ENCODE measurements around the gene BEST3. TPM values are rescaled to one million over a fixed set of nuclear protein-coding genes. Genes with fewer than 3 reads are reported as not detected.

The BEST3 gene
- total and polyA plus RNA-seq, 2 experiments from 2014 or later, result not detected

GRCh38 chr12:69686731-69687130 is 12.4 kb downstream of the BEST3 start:
- Histone ChIP-seq H3K79me2 (replicated peaks; ENCODE audit: insufficient read depth) (no peaks in the 10 kb centered on the region), H3K4me1 (ENCODE audit: insufficient read depth) (peaks cover 23% of the 10 kb centered on the region)

More at GRCh38 chr12:69686731-69687130, 12.4 kb downstream of the BEST3 start:
- H3K27me3 Mint-ChIP-seq (ENCODE audit: insufficient read depth, low read depth, poor library complexity), result no peaks in the 10 kb centered on the region
- Histone ChIP-seq H3K36me3 (ENCODE audit: insufficient read depth) (no peaks in the 10 kb centered on the region), H3F3A (replicated peaks; ENCODE audit: low read depth) (peaks cover 5% of the 10 kb centered on the region; the same call in 1 of the 2 replicates), H4K20me1 (replicated peaks; ENCODE audit: insufficient read depth) (no peaks in the 10 kb centered on the region), H3K27me3 (ENCODE audit: insufficient read depth) (no peaks in the 10 kb centered on the region), H3K4me3 (no peak overlapping the region), H3K4me2 (no peak overlapping the region), H3K9me2 (ENCODE audit: insufficient read depth) (no peaks in the 10 kb centered on the region), H3K27ac (ENCODE audit: low read depth) (no peak overlapping the region), H2AFZ (no peak overlapping the region)
- TF ChIP-seq NANOG (IDR thresholded peaks at IDR 0.05; ENCODE audit: borderline replicate concordance) (no peak), ZNF462 (CRISPR knock-in tag; IDR thresholded peaks at IDR 0.05) (no peak), ETS1 (IDR thresholded peaks at IDR 0.05) (no peak), CTCF (conservative IDR thresholded peaks at IDR 0.05; ENCODE audit: low read depth in 2 of 2) (no peak), STAT1 (IDR thresholded peaks at IDR 0.05; ENCODE audit: unreplicated experiment) (no peak), POLR2AphosphoS5 (IDR thresholded peaks at IDR 0.05; ENCODE audit: low read depth) (no peak), ZNF331 (CRISPR knock-in tag; IDR thresholded peaks at IDR 0.05; ENCODE audit: low read depth) (no peak), EZH2phosphoT487 (IDR thresholded peaks at IDR 0.05; ENCODE audit: unreplicated experiment) (no peak), CREB1 (CRISPR knock-in tag; IDR thresholded peaks at IDR 0.05; ENCODE audit: low read depth) (no peak), JUNB (IDR thresholded peaks at IDR 0.05; ENCODE audit: unreplicated experiment) (no peak), REST (IDR thresholded peaks at IDR 0.05; ENCODE audit: unreplicated experiment) (no peak), EZH2 (IDR thresholded peaks at IDR 0.05; ENCODE audit: low read depth, unreplicated experiment) (no peak), ZNF114 (CRISPR knock-in tag; IDR thresholded peaks at IDR 0.05) (no peak)
- H3K36me3 Mint-ChIP-seq (ENCODE audit: low read depth), result no peaks in the 10 kb centered on the region
- H3K4me1 Mint-ChIP-seq, result peaks cover 39% of the 10 kb centered on the region
- no peak overlapping the region for H3K4me3 Mint-ChIP-seq
- H3K27ac Mint-ChIP-seq, result no peak overlapping the region
- no peak for ATAC-seq
- DNase-seq (ENCODE audit: low spot score), result no peak
- H3K9me3 Mint-ChIP-seq, result no peaks in the 10 kb centered on the region

Data from GM23338 (cell line).